HG03064 (cell line): ENCODE results near the gene ACTL10.

ENCODE experiments used
- ATAC-seq: cut with Tn5 transposase; IDR thresholded peaks from one replicate; pipeline ENCODE4 v1.9.1; 2021; ENCODE audit warnings: low read depth; ENCODE audit not compliant: unreplicated experiment

Gene ACTL10

DNA sequence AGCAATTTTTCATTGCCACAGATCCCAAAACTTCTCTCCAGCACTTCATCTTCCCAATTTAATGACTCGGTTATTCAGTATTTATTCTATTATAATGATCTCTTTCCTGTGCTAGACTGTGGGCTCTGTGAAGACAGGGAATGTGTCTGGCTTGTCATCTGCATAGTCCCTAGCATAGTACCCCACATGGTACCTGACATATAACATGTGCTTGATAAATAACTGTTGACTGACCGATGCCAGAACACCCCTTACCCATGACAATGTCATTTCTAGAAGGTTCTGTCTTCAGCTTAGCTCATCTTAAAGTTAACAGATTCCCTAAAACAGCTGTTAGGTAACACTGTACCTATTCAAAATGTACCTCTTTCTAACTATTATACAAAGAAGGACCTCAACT is 49.8 kb downstream of the ACTL10 start:
- no peak for ATAC-seq
